T-cell (primary cell): ENCODE results near the gene EML6. TPM values are rescaled to one million over a fixed set of nuclear protein-coding genes. Genes with fewer than 3 reads are reported as not detected.

ENCODE experiments used
- ATAC-seq, 4 experiments: fragments of 200-7000 bp in 3 of 4; fragments of 150-1000 bp in 1 of 4; cut with Tn5 transposase; replicated peaks in 1 of 4; 1 replicate in 3 of 4; 2 replicates in 1 of 4; pipeline ENCODE4 v1.10.0; 2021; ENCODE audit warnings: moderate library complexity in 3 of 4, mild to moderate bottlenecking in 2 of 4, moderate number of reproducible peaks in 1 of 4
- CTCF ChIA-PET, 2 donors: fragments of 300-600 bp; sonication (Branson Sonifier 250); formaldehyde crosslinking; loops; one replicate each; lab custom pipeline; 2022; ENCODE audit warnings: antibody characterized with exemption in 2 of 2; lab: Charles Lee
- POLR2A ChIA-PET, 2 donors: fragments of 300-600 bp; sonication (Branson Sonifier 250); formaldehyde crosslinking; loops; one replicate each; lab custom pipeline; 2022; ENCODE audit warnings: antibody characterized with exemption in 2 of 2; lab: Charles Lee
- DNase-seq, 35 experiments: peaks; one replicate each; pipeline versions ENCODE4 v3.0.0 to v3.0.0-alpha.2; 2013 to 2023
- H3K27ac ChIP-seq: one replicate; pipeline ENCODE4 v1.5.1; 2013; ENCODE audit warnings: low read length
- H3K27me3 ChIP-seq, 2 experiments: replicated peaks in 1 of 2; 1 replicate in 1 of 2; 2 replicates in 1 of 2; pipeline versions ENCODE4 v1.6.1 to v1.7.0; 2013; ENCODE audit warnings: low read length in 1 of 2, mixed read lengths in 1 of 2; ENCODE audit not compliant: control insufficient read depth in 2 of 2, insufficient read depth in 2 of 2; ENCODE audit errors: extremely low read depth in 1 of 2
- H3K36me3 ChIP-seq, 2 donors: 1 replicate in 1 of 2; 2 replicates in 1 of 2; pipeline versions ENCODE4 v1.6.1 to v1.7.0; 2013; ENCODE audit warnings: low read length in 1 of 2; ENCODE audit not compliant: control insufficient read depth in 2 of 2, insufficient read depth in 1 of 2; ENCODE audit errors: extremely low read depth in 1 of 2
- H3K4me1 ChIP-seq, 2 experiments: 1 replicate in 1 of 2; 2 replicates in 1 of 2; pipeline versions ENCODE4 v1.6.1 to v1.7.0; 2013; ENCODE audit warnings: low read length in 2 of 2, mixed read lengths in 1 of 2; ENCODE audit not compliant: insufficient read depth in 2 of 2, control insufficient read depth in 1 of 2; ENCODE audit errors: extremely low read depth in 1 of 2
- H3K4me3 ChIP-seq, 2 donors: 1 replicate in 1 of 2; 2 replicates in 1 of 2; pipeline versions ENCODE4 v1.5.1 to v1.7.0; 2013; ENCODE audit warnings: mild to moderate bottlenecking in 2 of 2, low read length in 1 of 2, moderate library complexity in 1 of 2; ENCODE audit not compliant: control insufficient read depth in 1 of 2; ENCODE audit errors: extremely low read depth in 1 of 2
- H3K9me3 ChIP-seq: 2 replicates; pipeline ENCODE4 v1.7.0; 2013
- H3K27ac Mint-ChIP-seq, 2 donors: one replicate each; pipeline ENCODE4 v1.8.0; 2020 to 2021; ENCODE audit warnings: mild to moderate bottlenecking in 2 of 2, mixed read lengths in 2 of 2
- H3K27me3 Mint-ChIP-seq, 2 donors: one replicate each; pipeline ENCODE4 v1.8.0; 2021 to 2022; ENCODE audit warnings: mixed read lengths in 2 of 2
- H3K36me3 Mint-ChIP-seq: one replicate; pipeline ENCODE4 v1.8.0; 2021; ENCODE audit warnings: mixed read lengths
- H3K4me1 Mint-ChIP-seq, 3 donors: one replicate each; pipeline ENCODE4 v1.8.0; 2020 to 2022; ENCODE audit warnings: mixed read lengths in 3 of 3, mild to moderate bottlenecking in 1 of 3
- H3K4me3 Mint-ChIP-seq, 3 donors: one replicate each; pipeline ENCODE4 v1.8.0; 2020 to 2022; ENCODE audit warnings: mild to moderate bottlenecking in 3 of 3, mixed read lengths in 3 of 3, moderate library complexity in 3 of 3
- H3K9me3 Mint-ChIP-seq, 3 donors: one replicate each; pipeline ENCODE4 v1.8.0; 2020 to 2022; ENCODE audit warnings: mixed read lengths in 3 of 3
- WGBS: methylation state at CpG from one replicate; pipeline ENCODE4 v1.1.5; 2013; ENCODE audit warnings: missing lambda C conversion rate; ENCODE audit not compliant: insufficient coverage; 5-methylcytosine and 5-hydroxymethylcytosine counted together
- total RNA-seq, 35 experiments: library from RNA in 6 of 35; stranded (reverse) in 6 of 35; fragments of 120-200 nt in 1 of 35; gene quantifications; one replicate each; pipeline versions ENCODE4 v1.2.1 to v1.2.4 and lab custom pipeline; 2013 to 2026

Gene EML6
- total RNA-seq, 5 donors from 2014 or later (not counting 1 experiment from before 2014, with no cell fraction given), result 1.3 to 2.6 (median 1.8) TPM

GRCh38 chr2:55011831-55012671 lies 288.6 kb downstream of the EML6 start:
- no peaks in the 10 kb centered on the region for H3K9me3 ChIP-seq
- Mint-ChIP-seq H3K9me3 (no peaks in the 10 kb centered on the region), H3K4me3 (no peak overlapping the region), H3K27me3 (no peaks in the 10 kb centered on the region), H3K4me1 (peaks cover 62 to 71% (median 65%) of the 10 kb centered on the region in 3 donors), H3K36me3 (peaks cover 2% of the 10 kb centered on the region), H3K27ac (peak overlapping the region; percentile 83 to 86)
- no peak overlapping the region for H3K4me3 ChIP-seq
- H3K4me1 ChIP-seq, result peaks cover 5 to 27% of the 10 kb centered on the region in 2 experiments
- ChIA-PET CTCF (interaction anchor here (0.6 to 2.1 kb wide), 11 partner anchors 13 to 346 kb away, joined by 3 to 8 read pairs (median 4); partner anchors contain the start of gene RTN4 (in 1 of the 2)), POLR2A (interaction anchor here in 1 of 2 donors (0.6 to 1.0 kb wide), 3 partner anchors 38 to 458 kb away, joined by 3 read pairs; partner anchors contain the start of gene RTN4)
- H3K36me3 ChIP-seq, result no peaks in the 10 kb centered on the region
- DNase-seq (no peak), ATAC-seq (no peak)
- peak overlapping the region; percentile 11 for H3K27ac ChIP-seq
- H3K27me3 ChIP-seq, result no peaks in the 10 kb centered on the region
- 60% methylated on average over 1 of the region's 6 CpGs for WGBS

- POLR2A ChIA-PET, result interaction anchor here in 1 of 2 donors (1.0 kb wide), 1 partner anchor 38 kb away, joined by 3 read pairs; the partner anchor contains the start of gene RTN4
- H3K4me1 Mint-ChIP-seq, result peaks cover 60 to 69% (median 63%) of the 10 kb centered on the region in 3 donors
- Histone ChIP-seq H3K27me3 (no peaks in the 10 kb centered on the region), H3K9me3 (no peaks in the 10 kb centered on the region), H3K4me1 (peaks cover 5 to 25% of the 10 kb centered on the region in 2 experiments), H3K4me3 (no peak overlapping the region), H3K36me3 (no peaks in the 10 kb centered on the region), H3K27ac (peak overlapping the region; percentile 13)
- no peak for ATAC-seq
- CTCF ChIA-PET, result interaction anchor here (0.5 to 2.0 kb wide), 22 partner anchors 11 to 906 kb away, joined by 3 to 13 read pairs (median 4); partner anchors contain the start of gene RTN4 (in 1 of the 2)
- H3K36me3 Mint-ChIP-seq, result peaks cover 2% of the 10 kb centered on the region
- no CpG with 5 or more reads among the region's 2 CpGs for whole genome bisulfite sequencing
- no peaks in the 10 kb centered on the region for H3K9me3 Mint-ChIP-seq
- peak overlapping the region; percentile 83 to 86 for H3K27ac Mint-ChIP-seq
- H3K4me3 Mint-ChIP-seq, result peak overlapping the region in 1 of 3 donors; percentile 21
- H3K27me3 Mint-ChIP-seq, result no peaks in the 10 kb centered on the region
- no peak for DNase-seq
Measured at GRCh38 chr2:55012672-55013484, 289.4 kb downstream of the EML6 start.

- no peak for DNase-seq
- no peak overlapping the region for H3K4me3 Mint-ChIP-seq
- no peaks in the 10 kb centered on the region for H3K27me3 Mint-ChIP-seq
- POLR2A ChIA-PET, result interaction anchor here in 1 of 2 donors (0.5 to 1.0 kb wide), 2 partner anchors 31 to 37 kb away, joined by 3 read pairs; no protein-coding TSS in a partner anchor
- Histone ChIP-seq H3K27ac (no peak overlapping the region), H3K27me3 (no peaks in the 10 kb centered on the region), H3K36me3 (no peaks in the 10 kb centered on the region), H3K9me3 (no peaks in the 10 kb centered on the region), H3K4me3 (no peak overlapping the region), H3K4me1 (peaks cover 5 to 18% of the 10 kb centered on the region in 2 experiments)
- peak overlapping the region in 1 of 2 donors; percentile 2 for H3K27ac Mint-ChIP-seq
- H3K36me3 Mint-ChIP-seq, result peaks cover 3% of the 10 kb centered on the region
- CTCF ChIA-PET, result interaction anchor here (0.8 to 2.2 kb wide), 17 partner anchors 11 to 907 kb away, joined by 3 to 15 read pairs (median 6); partner anchors contain the start of gene RTN4 (in 1 of the 2)
- peaks cover 63 to 69% (median 64%) of the 10 kb centered on the region in 3 donors for H3K4me1 Mint-ChIP-seq
- ATAC-seq, result no peak
- no peaks in the 10 kb centered on the region for H3K9me3 Mint-ChIP-seq
- no CpG with 5 or more reads among the region's 1 CpG for WGBS
Measured at GRCh38 chr2:55013936-55014335, 290.5 kb downstream of the EML6 start.

- Mint-ChIP-seq H3K36me3 (peaks cover 16% of the 10 kb centered on the region), H3K27me3 (no peaks in the 10 kb centered on the region), H3K9me3 (peaks cover 3 to 11% (median 5%) of the 10 kb centered on the region in 3 donors), H3K4me3 (no peak overlapping the region), H3K4me1 (peaks cover 64 to 73% (median 66%) of the 10 kb centered on the region in 3 donors), H3K27ac (no peak overlapping the region)
- ATAC-seq (peak in 1 of 4 experiments; percentile 22), DNase-seq (peak in 28 of 35 experiments; percentile 3 to 72 (median 30))
- Histone ChIP-seq H3K27me3 (no peaks in the 10 kb centered on the region), H3K4me1 (peaks cover 4 to 16% of the 10 kb centered on the region in 2 experiments), H3K27ac (no peak overlapping the region), H3K36me3 (no peaks in the 10 kb centered on the region), H3K4me3 (no peak overlapping the region), H3K9me3 (peaks cover 2% of the 10 kb centered on the region)
- POLR2A ChIA-PET, result no interaction called here
- CTCF ChIA-PET, result interaction anchor here (0.6 to 2.2 kb wide), 15 partner anchors 7 to 208 kb away, joined by 3 to 15 read pairs (median 4); partner anchors contain the start of gene RTN4 (in 1 of the 2)
- 72% methylated on average over 3 of the region's 6 CpGs for WGBS
Measured at GRCh38 chr2:55014962-55015939, 291.8 kb downstream of the EML6 start.

GRCh38 chr2:55017428-55017827 lies 294.0 kb downstream of the EML6 start:
- H3K36me3 ChIP-seq, result peaks cover 0 to 3% of the 10 kb centered on the region in 2 donors

More at GRCh38 chr2:55017428-55017827, 294.0 kb downstream of the EML6 start:
- ChIA-PET POLR2A (interaction anchor here in 1 of 2 donors (0.7 kb wide), 1 partner anchor 33 kb away, joined by 3 read pairs; the partner anchor contains the start of gene RTN4), CTCF (interaction anchor here (0.7 to 1.4 kb wide), 4 partner anchors 12 to 158 kb away, joined by 3 to 7 read pairs (median 4); no protein-coding TSS in a partner anchor)
- peaks cover 42 to 55% (median 51%) of the 10 kb centered on the region in 3 donors for H3K4me1 Mint-ChIP-seq
- ATAC-seq (no peak), DNase-seq (no peak)
- no peaks in the 10 kb centered on the region for H3K27me3 Mint-ChIP-seq
- no peak overlapping the region for H3K27ac Mint-ChIP-seq
- H3K9me3 Mint-ChIP-seq, result peaks cover 5 to 14% (median 5%) of the 10 kb centered on the region in 3 donors
- 95% methylated on average over 3 of the region's 3 CpGs for WGBS
- Histone ChIP-seq H3K27me3 (no peaks in the 10 kb centered on the region), H3K9me3 (peaks cover 2% of the 10 kb centered on the region), H3K4me1 (peaks cover 0 to 5% of the 10 kb centered on the region in 2 experiments), H3K27ac (no peak overlapping the region), H3K4me3 (no peak overlapping the region)
- H3K4me3 Mint-ChIP-seq, result no peak overlapping the region
- peaks cover 21% of the 10 kb centered on the region for H3K36me3 Mint-ChIP-seq
